OCI-LY1 (cell line): ENCODE measurements around the gene PAH.

Experiments
- CTCF ChIP-seq: fragments of 200-600 bp; sonication (generic), shearing (Covaris generic); IDR thresholded peaks from 2 replicates; pipeline ENCODE4 v1.5.1; 2017; ENCODE audit warnings: mild to moderate bottlenecking, antibody characterized with exemption, low read length, moderate library complexity, mixed read lengths
- EZH2 ChIP-seq: fragments of 200-600 bp; sonication (generic), shearing (Covaris generic); IDR thresholded peaks from 2 replicates; pipeline ENCODE4 v1.8.0; 2017; ENCODE audit warnings: borderline replicate concordance, mixed run types, mild to moderate bottlenecking, antibody characterized with exemption, low read length, moderate library complexity, mixed read lengths

DNA sequence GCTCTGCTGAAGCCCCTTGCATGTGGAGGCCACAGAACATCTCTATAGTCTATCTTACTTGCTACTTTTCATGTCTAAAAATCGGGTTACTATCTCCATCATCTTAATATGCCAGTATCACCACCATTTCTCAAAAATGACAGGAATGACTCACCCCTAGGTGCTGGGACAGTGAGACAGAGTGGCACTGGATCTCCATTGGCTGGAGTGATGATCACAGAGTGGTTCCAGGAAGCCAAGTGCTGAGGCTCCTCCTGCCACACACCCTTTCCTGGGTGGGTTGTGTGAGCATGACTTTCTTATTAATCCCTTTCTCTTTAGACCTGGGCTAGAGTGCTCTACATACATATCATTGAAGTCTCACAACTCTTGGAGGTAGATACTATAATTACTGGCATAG is 37.1 kb upstream of the PAH start:
- no peak for TF ChIP-seq CTCF
- TF ChIP-seq EZH2 = no peak
